Ovary (tissue), 9 donors: ENCODE data around the gene ZNF519. TPM values are rescaled to one million over a fixed set of nuclear protein-coding genes. Genes with fewer than 3 reads are reported as not detected.

ENCODE experiments used
- DNase-seq, 5 donors: peaks; one replicate each; pipeline ENCODE4 v3.0.0-alpha.2; 2019 to 2020
- H3K27ac ChIP-seq, 2 donors: fragments of 200-600 bp; one replicate each; pipeline versions ENCODE4 v1.5.1 to v1.8.0; 2019 to 2022
- H3K27me3 ChIP-seq: fragments of 200-600 bp; one replicate; pipeline ENCODE4 v1.8.0; 2022
- H3K36me3 ChIP-seq: fragments of 200-600 bp; sonication (generic); one replicate; pipeline ENCODE4 v1.5.1; 2019
- H3K4me1 ChIP-seq: one replicate; pipeline ENCODE4 v1.8.1; 2013; ENCODE audit warnings: mild to moderate bottlenecking, moderate library complexity; ENCODE audit not compliant: insufficient read depth
- H3K4me3 ChIP-seq: fragments of 200-600 bp; sonication (generic); one replicate; pipeline ENCODE4 v1.5.1; 2017
- H3K9me3 ChIP-seq, 2 donors: fragments of 200-600 bp in 1 of 2; sonication (generic) in 1 of 2; one replicate each; pipeline versions ENCODE4 v1.5.1 to v1.8.1; 2013 to 2019; ENCODE audit warnings: mild to moderate bottlenecking in 1 of 2, moderate library complexity in 1 of 2
- EP300 ChIP-seq: sonication (generic); formaldehyde crosslinking; IDR thresholded peaks from one replicate; pipeline ENCODE4 v1.6.1; 2017; ENCODE audit warnings: antibody characterized with exemption
- POLR2A ChIP-seq: fragments of 450-650 bp; IDR thresholded peaks from one replicate; pipeline ENCODE4 v1.6.1; 2017; ENCODE audit warnings: antibody characterized with exemption, mild to moderate bottlenecking, moderate library complexity
- WGBS, 3 donors: extraction: QIAGEN DNeasy Blood & Tissue Kit in 1 of 3; methylation state at CpG; one replicate each; pipeline versions ENCODE4 v1.1.5 to v1.1.7; 2013 to 2017; 5-methylcytosine and 5-hydroxymethylcytosine counted together
- intact Hi-C, 4 donors: fragments of 100-400 bp; cut with DNase I; formaldehyde crosslinking; loops; one replicate each; pipeline versions ENCODE4 v1.11.0 to v1.15.1; 2022 to 2023
- polyA plus RNA-seq, 2 donors: library from polyadenylated mRNA; stranded (reverse); fragments of 200-250 nt in 1 of 2; fragments of 350-450 nt in 1 of 2; fragmentation: Illumina TruSeq in 1 of 2; extraction: RNeasy Lipid Tissue Mini Kit (QIAGEN cat#74804) in 1 of 2; gene quantifications; one replicate each; pipeline ENCODE4 v1.2.3, GENCODE V29; 2013 to 2014
- total RNA-seq, 7 donors: library from RNA; depleted of rRNA in 2 of 7; stranded (reverse); fragments of >200 nt in 2 of 7; fragmentation: NEBNext Ultra II Directional in 3 of 7; extraction: Animal tissue kit (Norgen Biotek cat#: 25700) in 3 of 7; gene quantifications; one replicate each; pipeline versions ENCODE4 v1.1.0 to v1.2.4, GENCODE V29; 2016 to 2023
- TF ChIP-seq, protein P1 (sequence below), 3 donors: fragments of 450-650 bp in 2 of 3; fragments of 200-600 bp in 1 of 3; IDR thresholded peaks; one replicate each; pipeline versions ENCODE4 v1.5.1 to v1.8.0; 2016 to 2022; ENCODE audit warnings: antibody characterized with exemption in 3 of 3, mild to moderate bottlenecking in 1 of 3
- donor health status: DM: no; HTN: no; CAD: no; lungs with moderate emphysema.
- donor health status: DM: no; HTN: no; CAD: no.
- donor health status: Bipolar disorder and iron deficiency.
- donor health status: DM: yes; HTN: yes; CAD: no.
- donor health status: DM: no; HTN: no; CAD: no.
- donor health status: DM: yes; HTN: yes; CAD: no.

The ZNF519 gene
- total and polyA plus RNA-seq, 9 donors = 5.1 to 13.1 (median 8.9) TPM

DNA sequence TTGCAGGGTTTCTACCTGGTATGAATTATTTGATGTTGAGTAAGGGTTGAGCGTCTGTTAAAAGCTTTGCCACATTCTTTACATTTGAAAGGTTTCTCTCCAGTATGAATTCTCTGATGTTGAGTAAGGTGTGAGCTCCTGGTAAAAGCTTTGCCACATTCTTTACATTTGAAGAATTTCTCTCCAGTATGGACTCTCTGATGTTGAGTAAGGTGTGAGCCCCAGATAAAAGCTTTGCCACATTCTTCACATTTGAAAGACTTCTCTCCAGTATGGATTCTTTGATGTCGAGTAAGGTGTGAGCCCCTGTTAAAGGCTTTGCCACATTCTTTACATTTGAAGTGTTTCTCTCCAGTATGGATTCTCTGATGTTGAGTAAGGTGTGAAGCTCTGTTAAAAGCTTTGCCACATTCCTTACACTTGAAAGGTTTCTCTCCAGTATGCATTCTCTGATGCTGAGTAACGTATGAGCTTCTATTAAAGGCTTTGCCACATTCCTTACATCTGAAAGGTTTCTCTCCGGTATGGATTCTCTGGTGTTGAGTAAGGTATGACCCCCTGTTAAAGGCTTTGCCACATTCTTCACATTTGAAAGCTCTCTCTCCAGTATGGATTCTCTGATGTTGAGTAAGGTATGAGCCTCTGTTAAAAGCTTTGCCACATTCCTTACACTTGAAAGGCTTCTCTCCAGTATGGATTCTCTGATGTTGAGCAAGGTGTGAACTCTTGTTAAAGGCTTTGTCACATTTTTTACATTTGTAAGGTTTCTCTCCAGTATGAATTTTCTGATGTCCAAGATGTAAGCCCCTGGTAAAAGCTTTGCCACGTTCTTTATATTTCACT, 27.1 kb downstream of the ZNF519 start:
- Histone ChIP-seq H3K9me3 (no peaks in the 10 kb centered on the region), H3K27me3 (no peaks in the 10 kb centered on the region), H3K27ac (no peak overlapping the region), H3K4me1 (no peaks in the 10 kb centered on the region), H3K4me3 (no peak overlapping the region), H3K36me3 (no peaks in the 10 kb centered on the region)
- no peak for DNase-seq
- intact Hi-C loops = no loop called here
- 91 to 96% (median 95%) methylated on average over 5 of the region's 5 CpGs for WGBS, 3 donors
- TF ChIP-seq, protein P1, sequence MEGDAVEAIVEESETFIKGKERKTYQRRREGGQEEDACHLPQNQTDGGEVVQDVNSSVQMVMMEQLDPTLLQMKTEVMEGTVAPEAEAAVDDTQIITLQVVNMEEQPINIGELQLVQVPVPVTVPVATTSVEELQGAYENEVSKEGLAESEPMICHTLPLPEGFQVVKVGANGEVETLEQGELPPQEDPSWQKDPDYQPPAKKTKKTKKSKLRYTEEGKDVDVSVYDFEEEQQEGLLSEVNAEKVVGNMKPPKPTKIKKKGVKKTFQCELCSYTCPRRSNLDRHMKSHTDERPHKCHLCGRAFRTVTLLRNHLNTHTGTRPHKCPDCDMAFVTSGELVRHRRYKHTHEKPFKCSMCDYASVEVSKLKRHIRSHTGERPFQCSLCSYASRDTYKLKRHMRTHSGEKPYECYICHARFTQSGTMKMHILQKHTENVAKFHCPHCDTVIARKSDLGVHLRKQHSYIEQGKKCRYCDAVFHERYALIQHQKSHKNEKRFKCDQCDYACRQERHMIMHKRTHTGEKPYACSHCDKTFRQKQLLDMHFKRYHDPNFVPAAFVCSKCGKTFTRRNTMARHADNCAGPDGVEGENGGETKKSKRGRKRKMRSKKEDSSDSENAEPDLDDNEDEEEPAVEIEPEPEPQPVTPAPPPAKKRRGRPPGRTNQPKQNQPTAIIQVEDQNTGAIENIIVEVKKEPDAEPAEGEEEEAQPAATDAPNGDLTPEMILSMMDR (IDR thresholded peaks at IDR 0.05) = no peak
- TF ChIP-seq EP300 (no peak), POLR2A (no peak)

DNA sequence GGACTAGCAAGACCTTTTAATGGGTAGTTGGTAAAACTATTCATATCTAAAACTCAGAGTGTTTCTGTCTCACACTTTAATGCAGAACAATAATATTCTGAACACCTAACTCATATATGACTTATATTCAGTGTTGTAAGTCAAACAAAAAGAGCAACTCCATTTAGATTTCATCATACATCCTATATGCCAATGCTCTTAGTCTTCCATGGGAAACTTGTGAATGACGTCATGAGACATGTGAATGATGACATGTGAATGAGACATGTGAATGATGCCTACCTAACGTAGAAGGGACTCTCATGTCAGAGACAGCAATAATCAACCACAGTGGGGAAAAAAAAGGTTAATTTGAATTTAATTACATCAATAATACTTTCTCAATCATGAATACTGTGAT, 28.0 kb downstream of the ZNF519 start:
- intact Hi-C loops = no loop called here
- no peaks in the 10 kb centered on the region for H3K27me3 ChIP-seq
- DNase-seq = no peak
- H3K9me3 ChIP-seq = no peaks in the 10 kb centered on the region
- TF ChIP-seq, protein P1 (IDR thresholded peaks at IDR 0.05) = no peak
- TF ChIP-seq POLR2A (no peak), EP300 (no peak)
- no peaks in the 10 kb centered on the region for H3K4me1 ChIP-seq
- WGBS, 3 donors = 95 to 100% (median 96%) methylated on average over 2 of the region's 2 CpGs
- no peak overlapping the region for H3K27ac ChIP-seq
- H3K36me3 ChIP-seq = no peaks in the 10 kb centered on the region
- no peak overlapping the region for H3K4me3 ChIP-seq

DNA sequence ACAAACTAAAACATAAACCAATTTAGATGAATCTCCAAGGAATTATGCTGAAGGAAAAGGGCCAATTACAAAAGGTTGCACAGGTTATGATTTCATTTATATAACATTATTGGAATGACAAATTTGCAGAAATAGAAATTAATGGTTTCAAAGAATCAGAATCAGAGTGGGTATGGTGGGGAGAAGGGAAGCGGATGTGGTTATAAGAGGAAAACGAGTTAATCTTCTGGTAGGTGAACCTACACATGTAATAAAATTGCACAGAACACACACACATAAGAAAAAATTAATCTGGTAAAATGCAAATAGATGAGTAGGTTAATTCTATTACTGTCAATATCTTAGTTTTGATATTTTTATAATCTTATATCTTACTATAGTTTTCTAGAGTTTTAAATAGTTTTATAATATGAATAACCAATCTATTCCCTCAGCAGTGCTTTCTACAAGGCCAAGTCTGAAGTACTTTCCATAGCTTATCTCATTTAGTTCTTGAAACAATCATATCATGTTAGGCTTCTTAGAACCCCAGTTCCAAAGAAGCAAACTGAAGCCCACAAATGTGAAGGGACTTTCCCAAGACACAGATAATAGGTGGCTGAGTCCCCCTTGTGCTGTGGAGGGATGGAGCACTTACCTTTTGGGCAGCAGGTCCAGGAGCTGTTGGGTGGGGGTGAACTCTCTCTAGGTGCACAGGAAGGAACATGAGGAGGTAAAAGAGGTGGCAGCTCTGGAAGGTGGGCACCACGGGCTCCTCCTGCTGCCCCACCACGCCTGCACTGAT, 31.5 kb downstream of the ZNF519 start:
- intact Hi-C loops = no loop called here
- H3K4me1 ChIP-seq = no peaks in the 10 kb centered on the region
- DNase-seq = no peak
- H3K27ac ChIP-seq = no peak overlapping the region
- no peaks in the 10 kb centered on the region for H3K27me3 ChIP-seq
- 96 to 97% (median 96%) methylated on average over 4 of the region's 4 CpGs for WGBS, 3 donors
- no peaks in the 10 kb centered on the region for H3K9me3 ChIP-seq
- no peaks in the 10 kb centered on the region for H3K36me3 ChIP-seq
- no peak for TF ChIP-seq POLR2A
- TF ChIP-seq EP300 = no peak
- TF ChIP-seq, protein P1 (IDR thresholded peaks at IDR 0.05) = no peak
- H3K4me3 ChIP-seq = no peak overlapping the region

DNA sequence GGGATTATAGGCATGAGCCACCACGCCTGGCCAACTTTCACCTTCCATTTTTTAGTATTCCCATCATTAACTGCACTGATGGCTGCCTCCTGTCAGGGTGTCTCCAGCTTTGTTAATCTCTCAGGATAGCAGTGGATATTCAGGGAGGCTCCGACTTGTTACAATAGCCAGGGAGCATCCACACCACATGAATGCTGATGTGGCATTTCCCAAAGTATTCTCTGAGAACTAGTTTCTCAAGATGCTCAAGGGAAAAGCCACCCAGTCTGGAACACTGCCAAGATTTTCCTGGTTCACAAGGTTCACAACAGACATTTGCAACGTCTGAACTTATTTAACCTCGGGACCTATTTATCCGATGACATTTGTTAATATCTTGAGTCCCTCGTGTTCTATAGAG, 33.8 kb downstream of the ZNF519 start:
- Histone ChIP-seq H3K27me3 (no peaks in the 10 kb centered on the region), H3K4me1 (no peaks in the 10 kb centered on the region), H3K36me3 (no peaks in the 10 kb centered on the region), H3K9me3 (no peaks in the 10 kb centered on the region), H3K4me3 (no peak overlapping the region), H3K27ac (no peak overlapping the region)
- WGBS, 3 donors = 84 to 89% (median 84%) methylated on average over 6 of the region's 6 CpGs
- DNase-seq = no peak
- intact Hi-C loops = no loop called here
- TF ChIP-seq POLR2A = no peak
